Heart left ventricle (tissue), 16 donors: Measurements from ENCODE around the gene RPP14. TPM values are rescaled to one million over a fixed set of nuclear protein-coding genes. Genes with fewer than 3 reads are reported as not detected.

Experiments
- ATAC-seq, 4 donors: fragments of 200-7000 bp; cut with Tn5 transposase; one replicate each; pipeline ENCODE4 v1.9.1; 2020 to 2022; ENCODE audit warnings: moderate library complexity in 4 of 4, mild to moderate bottlenecking in 3 of 4, moderate number of reproducible peaks in 1 of 4
- DNase-seq, 5 donors: peaks; one replicate each; pipeline ENCODE4 v3.0.0-alpha.2; 2020
- H3K27ac ChIP-seq, 12 donors: fragments of 200-600 bp; sonication (generic) in 4 of 12; one replicate each; pipeline versions ENCODE4 v1.5.0 to v1.8.0; 2016 to 2022; ENCODE audit warnings: mild to moderate bottlenecking in 2 of 12
- H3K27me3 ChIP-seq, 9 donors: fragments of 200-600 bp; sonication (generic) in 2 of 9; one replicate each; pipeline versions ENCODE4 v1.5.1 to v1.8.0; 2016 to 2022; ENCODE audit warnings: mild to moderate bottlenecking in 3 of 9
- H3K36me3 ChIP-seq, 9 donors: fragments of 200-600 bp; sonication (generic) in 2 of 9; one replicate each; pipeline versions ENCODE4 v1.5.0 to v1.8.0; 2018 to 2022; ENCODE audit warnings: mild to moderate bottlenecking in 2 of 9
- H3K4me1 ChIP-seq, 12 donors: fragments of 200-600 bp; sonication (generic) in 4 of 12; one replicate each; pipeline versions ENCODE4 v1.5.0 to v1.8.0; 2016 to 2022; ENCODE audit warnings: mild to moderate bottlenecking in 3 of 12
- H3K4me3 ChIP-seq, 12 donors: fragments of 200-600 bp; sonication (generic) in 4 of 12; one replicate each; pipeline versions ENCODE4 v1.5.0 to v1.8.0; 2017 to 2022; ENCODE audit warnings: mild to moderate bottlenecking in 9 of 12, moderate library complexity in 4 of 12
- H3K9me3 ChIP-seq, 12 donors: fragments of 200-600 bp; sonication (generic) in 4 of 12; one replicate each; pipeline versions ENCODE4 v1.5.0 to v1.8.0; 2016 to 2022; ENCODE audit warnings: mild to moderate bottlenecking in 1 of 12
- CTCF ChIP-seq, 12 donors: fragments of 200-600 bp; sonication (generic) in 4 of 12; IDR thresholded peaks; one replicate each; pipeline versions ENCODE4 v1.5.0 to v1.8.0; 2018 to 2022; ENCODE audit warnings: antibody characterized with exemption in 12 of 12, mild to moderate bottlenecking in 5 of 12
- POLR2A ChIP-seq, 2 donors: fragments of 450-650 bp; IDR thresholded peaks; one replicate each; pipeline ENCODE4 v1.6.1; 2017; ENCODE audit warnings: antibody characterized with exemption in 2 of 2, mild to moderate bottlenecking in 2 of 2, moderate library complexity in 2 of 2
- WGBS, 4 donors: extraction: QIAGEN DNeasy Blood & Tissue Kit in 2 of 4; methylation state at CpG; one replicate each; pipeline versions ENCODE4 v1.1.5 to v1.1.7; 2013 to 2018; 5-methylcytosine and 5-hydroxymethylcytosine counted together
- intact Hi-C, 10 donors: fragments of 100-400 bp; cut with DNase I; formaldehyde crosslinking; loops; one replicate each; pipeline versions ENCODE4 v1.11.1 to v1.14.2; 2022
- polyA plus RNA-seq, 2 donors: library from polyadenylated mRNA; stranded (reverse); fragments of 200-250 nt; gene quantifications; one replicate each; pipeline ENCODE4 v1.2.3, GENCODE V29; 2013
- total RNA-seq, 9 donors: library from RNA; depleted of rRNA in 2 of 9; stranded (reverse); fragments of >200 nt in 2 of 9; fragmentation: NEBNext Ultra II Directional in 3 of 9; extraction: Animal tissue kit (Norgen Biotek cat#: 25700) in 3 of 9; gene quantifications; one replicate each; pipeline versions ENCODE4 v1.1.0 to v1.2.4, GENCODE V29; 2016 to 2023
- donor health status: ischemic (EF 13 %, LVEDD 7.1; RV severe dilation, severe dysfunction).
- donor health status: healthy with polysubstance abuse.
- donor health status: DM: no; HTN: yes; CAD: no.
- donor health status: DM: no; HTN: no; CAD: no.
- donor health status: ischemic (EF 25% LVEDD 6.9; RV normal size, moderate dysfunction).
- donor health status: ischemic (EF 25% LVEDD 5.7; RV mildly dilated, moderate dysfunction).
- donor health status: healthy.
- donor health status: DM: yes; HTN: yes; CAD: no.
- donor health status: ischemic (EF 35%, LVEDD 5.7; RV mildly dilated, moderate dysfunction).
- donor health status: nonischemic (EF 11% LVEDD 7.7; RV severe dilation, severe dysfunction).
- donor health status: DM: yes; HTN: yes; CAD: no.
- donor health status: PGD.
- donor health status: ischemic (EF 29% LVEDD 5.4; RV normal size, mild dysfunction).
- donor health status: nonischemic (EF 23%, LVEDD 6.1; RV moderate dilation, normal function).

The RPP14 gene
- total and polyA plus RNA-seq, 11 donors, result 9.6 to 32.4 (median 24.0) TPM

- H3K9me3 ChIP-seq, result no peaks in the 10 kb centered on the region
- no peaks in the 10 kb centered on the region for H3K27me3 ChIP-seq
- peaks cover 0 to 25% (median 4%) of the 10 kb centered on the region in 12 donors for H3K4me1 ChIP-seq
- TF ChIP-seq CTCF (IDR thresholded peaks at IDR 0.05) (no peak), POLR2A (IDR thresholded peaks at IDR 0.05) (no peak)
- ATAC-seq (no peak), DNase-seq (no peak)
- intact Hi-C loops, result no loop called here
- no peaks in the 10 kb centered on the region for H3K36me3 ChIP-seq
- H3K27ac ChIP-seq, result peak overlapping the region in 1 of 12 donors; percentile 32
- no peak overlapping the region for H3K4me3 ChIP-seq
- 93 to 96% (median 94%) methylated on average over 4 of the region's 4 CpGs for WGBS, 4 donors
Measured at GRCh38 chr3:58359621-58360020, 53.6 kb downstream of the RPP14 start.

- Histone ChIP-seq H3K9me3 (no peaks in the 10 kb centered on the region), H3K27me3 (no peaks in the 10 kb centered on the region), H3K4me1 (peaks cover 0 to 8% (median 0%) of the 10 kb centered on the region in 12 donors), H3K27ac (no peak overlapping the region), H3K4me3 (no peak overlapping the region), H3K36me3 (no peaks in the 10 kb centered on the region)
- no peak for DNase-seq
- no peak for TF ChIP-seq CTCF (IDR thresholded peaks at IDR 0.05)
- no peak for TF ChIP-seq POLR2A (IDR thresholded peaks at IDR 0.05)
- ATAC-seq, result no peak
- intact Hi-C loops, result no loop called here
Measured at GRCh38 chr3:58361866-58362265, 55.8 kb downstream of the RPP14 start.

DNA sequence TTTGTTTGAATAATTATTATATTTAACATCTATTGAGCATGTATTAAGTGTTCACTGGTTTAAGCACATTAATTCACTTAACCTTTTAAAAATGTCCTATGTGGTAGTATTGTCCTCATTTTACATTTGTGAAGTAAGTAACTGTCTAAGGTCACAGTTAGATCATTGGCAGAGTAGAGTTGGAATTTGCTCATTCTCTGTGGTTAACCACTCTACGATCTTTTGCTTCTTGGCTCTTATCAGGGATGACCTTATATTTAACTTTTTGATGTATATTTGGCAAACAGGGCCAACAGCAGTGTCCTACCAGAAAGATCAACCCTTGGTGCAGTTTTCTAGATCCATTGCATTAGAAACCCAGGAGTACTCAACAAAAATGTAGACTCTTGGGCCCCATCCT, 60.7 kb downstream of the RPP14 start:
- intact Hi-C loops, result no loop called here
- no peak for TF ChIP-seq POLR2A (IDR thresholded peaks at IDR 0.05)
- WGBS, 4 donors, result 89 to 96% (median 92%) methylated on average over 1 of the region's 1 CpG
- no peak for DNase-seq
- Histone ChIP-seq H3K27ac (no peak overlapping the region), H3K9me3 (no peaks in the 10 kb centered on the region), H3K36me3 (peaks cover 0 to 15% (median 6%) of the 10 kb centered on the region in 9 donors), H3K27me3 (no peaks in the 10 kb centered on the region), H3K4me3 (no peak overlapping the region), H3K4me1 (peaks cover 0 to 8% (median 0%) of the 10 kb centered on the region in 12 donors)
- no peak for ATAC-seq

DNA sequence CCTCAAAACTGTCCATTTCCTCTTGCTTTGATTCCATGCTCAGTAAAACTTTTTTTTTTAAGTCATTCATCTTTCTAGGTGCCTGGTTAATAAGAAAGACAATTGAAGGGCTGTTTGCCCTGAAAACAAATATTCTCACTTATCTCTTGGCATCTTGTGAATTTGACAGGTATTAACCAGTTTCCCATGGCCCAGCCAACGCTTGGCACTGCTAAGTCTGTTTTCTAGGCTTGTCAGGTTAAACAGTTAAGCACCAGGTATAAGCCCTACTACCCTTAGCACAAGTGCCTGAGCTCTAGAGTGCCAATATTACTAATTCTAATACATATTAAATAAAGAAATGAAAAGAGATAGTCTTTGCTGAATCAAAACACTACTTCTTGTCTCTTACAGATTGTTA, 63.0 kb downstream of the RPP14 start:
- WGBS, 4 donors, result 95 to 100% (median 97%) methylated on average over 1 of the region's 1 CpG
- Histone ChIP-seq H3K9me3 (no peaks in the 10 kb centered on the region), H3K27me3 (no peaks in the 10 kb centered on the region), H3K4me1 (peaks cover 0 to 8% (median 0%) of the 10 kb centered on the region in 12 donors), H3K36me3 (peaks cover 0 to 20% (median 6%) of the 10 kb centered on the region in 9 donors), H3K27ac (no peak overlapping the region), H3K4me3 (no peak overlapping the region)
- no peak for ATAC-seq
- TF ChIP-seq POLR2A (IDR thresholded peaks at IDR 0.05) (no peak), CTCF (IDR thresholded peaks at IDR 0.05) (no peak)
- intact Hi-C loops, result no loop called here
- no peak for DNase-seq

Other genes with a start within 250 kb of the RPP14 start
- 1 to 10 TPM in 5 of 9 donors, under 1 TPM in 4; 0.44 to 4.1 (median 1.1) TPM for gene DNASE1L3, start 95.3 kb upstream of the RPP14 start, total RNA-seq
- gene DNASE1L3, start 95.3 kb upstream of the RPP14 start, polyA plus RNA-seq, result 1 to 10 TPM; 1.2 to 1.3 TPM
- 10 to 100 TPM in 3 of 9 donors, 1 to 10 TPM in 6; 6.0 to 14.6 (median 6.9) TPM for gene ABHD6, start 68.5 kb upstream of the RPP14 start, total RNA-seq
- 1 to 10 TPM; 2.9 to 8.0 TPM for gene ABHD6, start 68.5 kb upstream of the RPP14 start, polyA plus RNA-seq
- gene HTD2, start 275 bp downstream of the RPP14 start, total RNA-seq, result 10 to 100 TPM in 6 of 9 donors, 1 to 10 TPM in 3; 5.7 to 21.6 (median 12.4) TPM
- 10 to 100 TPM in 1 of 2 donors, 1 to 10 TPM in 1; 2.7 to 19.0 TPM for gene HTD2, start 275 bp downstream of the RPP14 start, polyA plus RNA-seq
- 10 to 100 TPM in 7 of 9 donors, 1 to 10 TPM in 2; 8.2 to 24.3 (median 13.6) TPM for gene PXK, start 26.6 kb downstream of the RPP14 start, total RNA-seq
- gene PXK, start 26.6 kb downstream of the RPP14 start, polyA plus RNA-seq, result 10 to 100 TPM in 1 of 2 donors, 1 to 10 TPM in 1; 3.4 to 12.1 TPM
- gene PDHB, start 127.6 kb downstream of the RPP14 start, total RNA-seq, result 100 to 1,000 TPM; 154 to 274 (median 192) TPM
- 100 to 1,000 TPM; 133 to 257 TPM for gene PDHB, start 127.6 kb downstream of the RPP14 start, polyA plus RNA-seq
- gene KCTD6, start 185.9 kb downstream of the RPP14 start, total RNA-seq, result 10 to 100 TPM in 1 of 9 donors, 1 to 10 TPM in 8; 5.7 to 10.5 (median 6.9) TPM
- 1 to 10 TPM; 6.8 to 7.0 TPM for gene KCTD6, start 185.9 kb downstream of the RPP14 start, polyA plus RNA-seq
- gene ACOX2, start 230.9 kb downstream of the RPP14 start, total RNA-seq, result 10 to 100 TPM; 17.6 to 41.9 (median 31.1) TPM
- 10 to 100 TPM in 1 of 2 donors, 1 to 10 TPM in 1; 6.6 to 38.4 TPM for gene ACOX2, start 230.9 kb downstream of the RPP14 start, polyA plus RNA-seq